Naive thymus-derived CD4-positive, alpha-beta T cell (primary cell): ENCODE data around the gene GHRL. TPM values are rescaled to one million over a fixed set of nuclear protein-coding genes. Genes with fewer than 3 reads are reported as not detected.

Source experiments
- ATAC-seq: fragments of 150-1000 bp; cut with Tn5 transposase; 2 replicates; pipeline ENCODE4 v1.10.0; 2021; ENCODE audit warnings: mild to moderate bottlenecking, moderate library complexity
- CTCF ChIA-PET: fragments of 350-600 bp; sonication (Branson Sonifier 250); formaldehyde crosslinking; loops from one replicate; lab custom pipeline; 2021; ENCODE audit warnings: antibody characterized with exemption; lab: Charles Lee
- POLR2A ChIA-PET: fragments of 350-600 bp; sonication (Branson Sonifier 250); formaldehyde crosslinking; loops from one replicate; lab custom pipeline; 2021; ENCODE audit warnings: antibody characterized with exemption, inconsistent platforms; lab: Charles Lee
- DNase-seq, 9 donors: peaks; one replicate each; pipeline versions ENCODE4 v3.0.0 to v3.0.0-alpha.2; 2020 to 2022; ENCODE audit warnings: mixed read lengths in 1 of 9
- H3K27ac ChIP-seq: one replicate; pipeline ENCODE4 v1.7.0; 2013; ENCODE audit warnings: mild to moderate bottlenecking, low read depth, low read length, moderate library complexity
- H3K27me3 ChIP-seq, 2 donors: one replicate each; pipeline ENCODE4 v1.7.0; 2013; ENCODE audit warnings: low read length in 2 of 2, mild to moderate bottlenecking in 2 of 2, moderate library complexity in 2 of 2; ENCODE audit not compliant: control insufficient read depth in 2 of 2, insufficient read depth in 2 of 2
- H3K36me3 ChIP-seq, 3 experiments: 1 replicate in 2 of 3; 2 replicates in 1 of 3; pipeline ENCODE4 v1.7.0; 2013; ENCODE audit warnings: low read length in 3 of 3, mild to moderate bottlenecking in 3 of 3, moderate library complexity in 1 of 3; ENCODE audit not compliant: insufficient read depth in 3 of 3, control insufficient read depth in 2 of 3
- H3K4me1 ChIP-seq, 2 donors: one replicate each; pipeline ENCODE4 v1.7.0; 2013; ENCODE audit warnings: low read length in 2 of 2, mild to moderate bottlenecking in 2 of 2, moderate library complexity in 1 of 2; ENCODE audit not compliant: control insufficient read depth in 2 of 2, insufficient read depth in 2 of 2
- H3K4me3 ChIP-seq: 2 replicates; pipeline ENCODE4 v1.7.0; 2013; ENCODE audit warnings: mild to moderate bottlenecking, low read length
- H3K9me3 ChIP-seq, 3 experiments: 1 replicate in 2 of 3; 2 replicates in 1 of 3; pipeline ENCODE4 v1.7.0; 2013; ENCODE audit warnings: low read length in 3 of 3; ENCODE audit not compliant: control insufficient read depth in 2 of 3
- H3K27ac Mint-ChIP-seq, 9 donors: one replicate each; pipeline ENCODE4 v1.8.0; 2020 to 2022; ENCODE audit warnings: mixed read lengths in 9 of 9, mild to moderate bottlenecking in 8 of 9, moderate library complexity in 5 of 9, inconsistent platforms in 2 of 9
- H3K27me3 Mint-ChIP-seq, 5 donors: one replicate each; pipeline ENCODE4 v1.8.0; 2021 to 2022; ENCODE audit warnings: mixed read lengths in 5 of 5, mild to moderate bottlenecking in 1 of 5
- H3K36me3 Mint-ChIP-seq, 5 donors: one replicate each; pipeline ENCODE4 v1.8.0; 2020 to 2022; ENCODE audit warnings: mixed read lengths in 5 of 5, mild to moderate bottlenecking in 3 of 5, inconsistent platforms in 1 of 5
- H3K4me1 Mint-ChIP-seq, 7 donors: one replicate each; pipeline ENCODE4 v1.8.0; 2020 to 2022; ENCODE audit warnings: mixed read lengths in 7 of 7, mild to moderate bottlenecking in 3 of 7, inconsistent platforms in 1 of 7
- H3K4me3 Mint-ChIP-seq, 10 donors: one replicate each; pipeline ENCODE4 v1.8.0; 2020 to 2022; ENCODE audit warnings: mild to moderate bottlenecking in 10 of 10, mixed read lengths in 10 of 10, moderate library complexity in 6 of 10, inconsistent platforms in 2 of 10
- H3K9me3 Mint-ChIP-seq, 11 donors: one replicate each; pipeline ENCODE4 v1.8.0; 2020 to 2022; ENCODE audit warnings: mixed read lengths in 11 of 11, mild to moderate bottlenecking in 4 of 11, inconsistent platforms in 1 of 11, moderate library complexity in 1 of 11
- intact Hi-C, 2 donors: fragments of 100-400 bp; cut with micrococcal nuclease; formaldehyde crosslinking; loops; one replicate each; pipeline ENCODE4 v1.15.1; 2023
- polyA plus RNA-seq, 2 donors: library from polyadenylated mRNA; unstranded; fragments of 300-500 nt; fragmentation: Illumina TruSeq; gene quantifications; one replicate each; pipeline ENCODE4 v1.2.3, GENCODE V29; 2021
- total RNA-seq, 6 experiments: library from RNA in 5 of 6; stranded (reverse) in 5 of 6; gene quantifications; 1 replicate in 5 of 6; 2 replicates in 1 of 6; pipeline ENCODE4 v1.2.3 and lab custom pipeline; 2021 to 2026

The GHRL gene
- total and polyA plus RNA-seq, 7 experiments from 2014 or later, result 0.35 to 3.8 (median 1.1) TPM

DNA sequence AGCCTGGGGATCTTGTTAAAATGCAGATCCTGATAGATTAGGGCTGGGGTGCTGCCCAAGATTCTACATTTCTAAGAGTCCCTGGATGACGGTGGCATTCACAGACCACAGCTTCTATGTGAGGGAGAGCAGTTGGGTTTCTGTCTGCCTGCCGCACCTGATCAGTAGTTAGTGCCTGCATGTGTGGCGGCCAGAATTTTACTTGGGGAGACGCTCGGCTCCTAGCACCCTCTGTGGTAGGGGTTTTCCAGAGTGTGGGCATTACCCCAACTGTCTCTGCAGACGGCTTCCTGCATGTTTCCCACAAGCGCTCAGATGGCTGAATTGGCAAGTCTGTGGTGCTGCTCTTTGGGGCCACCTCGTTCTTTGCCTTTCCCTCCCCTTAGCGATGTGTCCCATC, 8.3 kb downstream of the GHRL start:
- Histone ChIP-seq H3K4me1 (peaks cover 12 to 13% of the 10 kb centered on the region in 2 donors), H3K27ac (peak overlapping the region; percentile 35), H3K9me3 (no peaks in the 10 kb centered on the region), H3K4me3 (no peak overlapping the region), H3K36me3 (peaks cover 0 to 61% (median 4%) of the 10 kb centered on the region in 3 experiments), H3K27me3 (no peaks in the 10 kb centered on the region)
- intact Hi-C loops, result loop anchor here in 1 of 2 donors (10.0 kb wide), 1 partner anchor 780 kb away; no protein-coding TSS in a partner anchor
- Mint-ChIP-seq H3K27me3 (no peaks in the 10 kb centered on the region), H3K27ac (peak overlapping the region; percentile 19 to 88 (median 71)), H3K4me3 (peak overlapping the region in 3 of 10 donors; percentile 11 to 60 (median 16)), H3K36me3 (peaks cover 0 to 38% (median 5%) of the 10 kb centered on the region in 5 donors), H3K4me1 (peaks cover 7 to 43% (median 28%) of the 10 kb centered on the region in 7 donors), H3K9me3 (no peaks in the 10 kb centered on the region)
- ATAC-seq (peak; percentile 85), DNase-seq (peak in 4 of 9 donors; percentile 11 to 57 (median 30))
- ChIA-PET POLR2A (no interaction called here), CTCF (no interaction called here)

DNA sequence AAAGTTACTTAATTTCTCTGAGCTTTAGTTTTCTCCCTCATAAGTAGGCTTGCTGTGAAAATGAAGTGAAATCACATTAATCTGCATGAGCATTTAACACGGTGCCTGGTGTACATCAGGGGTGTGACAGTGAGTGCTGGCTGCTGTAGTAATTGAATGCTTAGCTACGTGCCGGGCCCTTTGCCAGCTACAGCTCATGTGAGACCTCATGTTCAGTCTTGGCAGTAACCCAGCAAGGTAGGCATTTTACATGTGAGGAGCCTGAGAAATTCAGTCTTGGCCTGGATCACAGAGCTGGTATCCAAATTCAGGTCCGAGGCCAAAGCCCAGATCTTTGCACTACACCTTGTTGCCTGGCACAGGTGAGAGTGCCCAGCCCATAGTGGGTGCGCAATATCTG, 9.1 kb downstream of the GHRL start:
- H3K27me3 Mint-ChIP-seq, result no peaks in the 10 kb centered on the region
- ChIA-PET POLR2A (interaction anchor here (1.2 kb wide), 1 partner anchor 10 kb away, joined by 3 read pairs; the partner anchor contains the start of gene GHRL), CTCF (interaction anchor here (0.6 to 1.0 kb wide), 3 partner anchors 20 to 110 kb away, joined by 3 read pairs; no protein-coding TSS in a partner anchor)
- H3K4me3 Mint-ChIP-seq, result no peak overlapping the region
- Histone ChIP-seq H3K4me1 (peaks cover 12 to 13% of the 10 kb centered on the region in 2 donors), H3K36me3 (peaks cover 4 to 61% (median 5%) of the 10 kb centered on the region in 3 experiments), H3K27me3 (no peaks in the 10 kb centered on the region), H3K4me3 (no peak overlapping the region), H3K27ac (no peak overlapping the region), H3K9me3 (no peaks in the 10 kb centered on the region)
- peaks cover 7 to 43% (median 28%) of the 10 kb centered on the region in 7 donors for H3K4me1 Mint-ChIP-seq
- intact Hi-C loops, result loop anchor here in 1 of 2 donors (10.0 kb wide), 1 partner anchor 779 kb away; no protein-coding TSS in a partner anchor
- H3K9me3 Mint-ChIP-seq, result no peaks in the 10 kb centered on the region
- peaks cover 0 to 39% (median 5%) of the 10 kb centered on the region in 5 donors for H3K36me3 Mint-ChIP-seq
- DNase-seq (no peak), ATAC-seq (no peak)
- H3K27ac Mint-ChIP-seq, result peak overlapping the region in 7 of 9 donors; percentile 28 to 88 (median 59)

DNA sequence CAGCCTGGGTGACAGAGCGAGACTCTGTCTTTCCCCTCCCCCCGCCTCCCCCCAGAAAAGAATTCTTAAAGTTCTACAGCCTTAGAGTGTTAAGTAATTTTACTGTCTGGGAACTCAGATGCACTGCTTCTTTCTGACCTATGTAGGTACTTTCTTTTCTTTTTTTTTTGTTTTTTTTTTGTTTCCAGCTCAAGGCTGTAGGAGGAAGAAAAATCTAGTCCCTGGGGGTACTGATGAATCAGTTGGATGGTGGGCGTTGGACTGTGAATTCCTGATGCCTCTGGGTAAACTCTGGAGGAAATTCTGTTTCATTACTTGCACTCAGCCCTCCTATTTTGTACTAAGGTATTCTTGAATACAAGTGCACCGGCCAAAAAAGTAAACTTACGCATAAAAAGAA, 10.8 kb downstream of the GHRL start:
- Mint-ChIP-seq H3K27me3 (no peaks in the 10 kb centered on the region), H3K4me1 (peaks cover 8 to 48% (median 32%) of the 10 kb centered on the region in 7 donors), H3K9me3 (no peaks in the 10 kb centered on the region), H3K4me3 (no peak overlapping the region), H3K27ac (peak overlapping the region in 5 of 9 donors; percentile 4 to 75 (median 33)), H3K36me3 (peaks cover 0 to 47% (median 5%) of the 10 kb centered on the region in 5 donors)
- DNase-seq, result no peak
- intact Hi-C loops, result loop anchor here in 1 of 2 donors (2.0 to 10.0 kb wide), 2 partner anchors 17 to 777 kb away; no protein-coding TSS in a partner anchor
- Histone ChIP-seq H3K36me3 (peaks cover 5 to 71% (median 16%) of the 10 kb centered on the region in 3 experiments), H3K27ac (no peak overlapping the region), H3K4me3 (no peak overlapping the region), H3K4me1 (peaks cover 12 to 13% of the 10 kb centered on the region in 2 donors), H3K27me3 (no peaks in the 10 kb centered on the region), H3K9me3 (no peaks in the 10 kb centered on the region)
- ChIA-PET CTCF (interaction anchor here (0.5 kb wide), 1 partner anchor 454 kb away, joined by 3 read pairs; no protein-coding TSS in a partner anchor), POLR2A (no interaction called here)
- no peak for ATAC-seq

DNA sequence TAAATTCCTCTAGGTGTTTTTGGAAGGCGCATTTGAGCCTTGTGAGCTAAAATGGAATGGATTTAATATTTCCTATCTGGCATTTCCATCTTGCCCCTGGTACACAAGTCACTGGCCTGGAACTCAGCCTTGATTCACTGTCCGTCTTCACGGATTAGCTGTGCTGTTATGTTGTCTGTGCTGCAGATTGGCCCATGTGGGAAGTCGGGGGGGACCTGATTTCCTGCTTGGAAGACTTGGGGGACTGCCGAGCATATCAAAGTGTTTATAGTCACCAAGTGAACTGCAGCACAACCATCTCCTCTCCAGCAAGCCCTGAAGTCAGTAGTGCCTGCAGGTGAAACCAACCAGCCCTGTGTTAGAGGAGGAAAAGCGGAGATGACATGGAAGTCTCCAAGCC, 12.2 kb downstream of the GHRL start:
- H3K27me3 Mint-ChIP-seq, result no peaks in the 10 kb centered on the region
- H3K9me3 ChIP-seq, result no peaks in the 10 kb centered on the region
- H3K27ac ChIP-seq, result no peak overlapping the region
- ChIA-PET CTCF (interaction anchor here (1.3 to 1.7 kb wide), 2 partner anchors 8 to 17 kb away, joined by 4 to 5 read pairs; no protein-coding TSS in a partner anchor), POLR2A (interaction anchor here (1.3 kb wide), 1 partner anchor 38 kb away, joined by 3 read pairs; no protein-coding TSS in a partner anchor)
- no peak overlapping the region for H3K4me3 Mint-ChIP-seq
- DNase-seq, result no peak
- H3K27ac Mint-ChIP-seq, result peak overlapping the region in 5 of 9 donors; percentile 41 to 86 (median 71)
- peaks cover 12 to 13% of the 10 kb centered on the region in 2 donors for H3K4me1 ChIP-seq
- no peak overlapping the region for H3K4me3 ChIP-seq
- peaks cover 0 to 42% (median 9%) of the 10 kb centered on the region in 5 donors for H3K36me3 Mint-ChIP-seq
- no peaks in the 10 kb centered on the region for H3K9me3 Mint-ChIP-seq
- H3K36me3 ChIP-seq, result peaks cover 5 to 73% (median 22%) of the 10 kb centered on the region in 3 experiments
- H3K4me1 Mint-ChIP-seq, result peaks cover 8 to 51% (median 39%) of the 10 kb centered on the region in 7 donors
- H3K27me3 ChIP-seq, result no peaks in the 10 kb centered on the region
- intact Hi-C loops, result loop anchor here in 1 of 2 donors (2.0 to 10.0 kb wide), 2 partner anchors 16 to 776 kb away; no protein-coding TSS in a partner anchor
- no peak for ATAC-seq

DNA sequence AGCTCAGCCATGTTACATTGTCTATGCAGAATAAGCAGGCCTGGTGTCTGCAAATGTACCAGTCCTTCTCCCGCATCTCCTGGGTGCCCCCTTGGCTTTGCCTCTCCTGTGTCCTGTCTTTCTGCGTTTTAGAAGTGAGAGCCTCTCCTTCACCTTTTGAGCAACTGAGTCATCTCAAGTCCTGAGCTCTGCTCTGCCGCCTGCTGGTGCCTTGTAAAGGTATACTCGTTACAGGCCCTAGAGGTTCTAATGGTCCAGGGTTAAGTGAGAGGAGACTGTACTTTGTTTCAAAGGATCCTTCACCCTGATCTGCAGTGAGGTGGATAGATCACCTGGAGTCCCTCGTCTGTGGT, 12.6 kb downstream of the GHRL start:
- H3K36me3 ChIP-seq, result peaks cover 5 to 75% (median 23%) of the 10 kb centered on the region in 3 experiments
- intact Hi-C loops, result loop anchor here in 1 of 2 donors (2.0 to 10.0 kb wide), 2 partner anchors 15 to 775 kb away; no protein-coding TSS in a partner anchor
- H3K36me3 Mint-ChIP-seq, result peaks cover 0 to 44% (median 9%) of the 10 kb centered on the region in 5 donors

DNA sequence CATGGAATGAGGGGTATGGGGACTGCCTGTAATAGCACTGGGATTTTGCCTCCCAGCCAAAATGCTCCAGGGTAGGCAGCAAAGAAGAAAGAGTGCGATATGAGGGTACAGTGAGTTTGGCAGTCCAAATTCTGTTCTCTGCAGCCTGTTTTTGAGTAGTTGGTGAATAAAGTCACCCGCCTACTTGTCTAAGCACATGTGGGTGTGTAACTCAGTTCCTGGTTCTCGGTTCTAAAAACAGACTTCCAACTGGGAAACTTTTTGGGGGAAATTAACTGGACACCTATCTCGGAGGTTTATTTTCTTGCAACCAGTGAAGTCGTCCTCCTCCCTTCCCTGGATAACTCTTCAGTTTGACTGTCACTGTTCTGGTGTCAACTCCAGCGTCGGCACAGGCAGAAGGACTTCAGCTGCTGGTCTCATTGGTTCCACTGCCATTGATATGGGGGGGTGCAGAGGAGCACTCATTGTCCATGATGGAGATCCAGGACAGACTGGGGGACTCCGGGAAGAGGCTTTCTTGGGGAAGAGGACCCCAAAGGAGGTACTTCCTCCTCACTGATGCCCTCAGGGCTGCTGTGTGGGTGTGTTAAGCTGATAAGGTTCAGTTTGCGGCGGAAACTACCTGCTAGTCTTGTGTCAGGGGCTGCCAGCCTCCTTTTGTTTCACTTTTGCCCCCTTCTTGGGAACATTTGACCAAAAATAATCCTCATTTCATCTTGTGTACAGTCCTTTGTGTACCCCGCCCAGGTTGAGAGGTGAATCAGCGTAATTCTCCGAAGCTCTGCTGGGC, 13.2 kb downstream of the GHRL start:
- Mint-ChIP-seq H3K27ac (peak overlapping the region in 6 of 9 donors; percentile 32 to 86 (median 51)), H3K4me1 (peaks cover 7 to 48% (median 36%) of the 10 kb centered on the region in 7 donors), H3K4me3 (peak overlapping the region in 3 of 10 donors; percentile 25 to 32 (median 29)), H3K9me3 (no peaks in the 10 kb centered on the region), H3K27me3 (no peaks in the 10 kb centered on the region), H3K36me3 (peaks cover 0 to 44% (median 9%) of the 10 kb centered on the region in 5 donors)
- ChIA-PET POLR2A (no interaction called here), CTCF (interaction anchor here (0.6 to 1.7 kb wide), 3 partner anchors 7 to 346 kb away, joined by 3 to 5 read pairs (median 4); no protein-coding TSS in a partner anchor)
- H3K4me3 ChIP-seq, result no peak overlapping the region
- H3K4me1 ChIP-seq, result peaks cover 7% of the 10 kb centered on the region in 2 donors
- no peaks in the 10 kb centered on the region for H3K27me3 ChIP-seq
- ATAC-seq (no peak), DNase-seq (no peak)
- peaks cover 5 to 75% (median 23%) of the 10 kb centered on the region in 3 experiments for H3K36me3 ChIP-seq
- intact Hi-C loops, result loop anchor here in 1 of 2 donors (2.0 to 10.0 kb wide), 2 partner anchors 15 to 775 kb away; no protein-coding TSS in a partner anchor
- no peaks in the 10 kb centered on the region for H3K9me3 ChIP-seq
- no peak overlapping the region for H3K27ac ChIP-seq

More for the DNA sequence above, 12.6 kb downstream of the GHRL start:
- H3K9me3 Mint-ChIP-seq, result no peaks in the 10 kb centered on the region
- peak overlapping the region in 7 of 9 donors; percentile 32 to 86 (median 61) for H3K27ac Mint-ChIP-seq
- H3K4me1 Mint-ChIP-seq, result peaks cover 11 to 52% (median 40%) of the 10 kb centered on the region in 7 donors
- Histone ChIP-seq H3K4me3 (no peak overlapping the region), H3K4me1 (peaks cover 12% of the 10 kb centered on the region in 2 donors), H3K9me3 (no peaks in the 10 kb centered on the region), H3K27ac (no peak overlapping the region), H3K27me3 (no peaks in the 10 kb centered on the region)
- no peak for ATAC-seq
- H3K27me3 Mint-ChIP-seq, result no peaks in the 10 kb centered on the region
- CTCF ChIA-PET, result interaction anchor here (1.3 to 1.7 kb wide), 2 partner anchors 8 to 17 kb away, joined by 4 to 5 read pairs; no protein-coding TSS in a partner anchor
- POLR2A ChIA-PET, result interaction anchor here (1.3 kb wide), 1 partner anchor 37 kb away, joined by 3 read pairs; no protein-coding TSS in a partner anchor
- DNase-seq, result no peak
- peak overlapping the region in 1 of 10 donors; percentile 29 for H3K4me3 Mint-ChIP-seq
